GM12874 (cell line): ENCODE data around the gene IGSF9.

ENCODE experiments used
- CTCF ChIP-seq: IDR thresholded peaks from 2 replicates; pipeline ENCODE4 v1.5.1; 2011; ENCODE audit warnings: low read depth, mild to moderate bottlenecking, control low read depth, low read length, moderate library complexity; ENCODE audit not compliant: insufficient read depth

Gene IGSF9

GRCh38 chr1:159961636-159962035 lies 16.2 kb upstream of the IGSF9 start:
- no peak for TF ChIP-seq CTCF

- TF ChIP-seq CTCF: no peak
Observed at GRCh38 chr1:159960721-159961381, 15.4 kb upstream of the IGSF9 start.

- no peak for TF ChIP-seq CTCF
Observed at GRCh38 chr1:159959451-159959850, 14.0 kb upstream of the IGSF9 start.

GRCh38 chr1:159958719-159959380 lies 13.4 kb upstream of the IGSF9 start:
- no peak for TF ChIP-seq CTCF

GRCh38 chr1:159957824-159958268 lies 12.4 kb upstream of the IGSF9 start:
- TF ChIP-seq CTCF: no peak

- TF ChIP-seq CTCF: no peak
Observed at GRCh38 chr1:159955456-159955855, 10.0 kb upstream of the IGSF9 start.

GRCh38 chr1:159953536-159954515 lies 8.4 kb upstream of the IGSF9 start, which contains the start of gene SLAMF9:
SLAMF9 (minus strand) TSS chr1:159954237; CDS start chr1:159954137, 100 bp downstream.
- no peak for TF ChIP-seq CTCF
